AG08395 (cell line): ENCODE measurements around the gene NSL1.
"Not testable (repeated sequence)": the region's sequence is repeated elsewhere in the genome, so short reads cannot be mapped to it uniquely, and the experiment has no call there.

ENCODE experiments used
- DNase-seq: peaks from one replicate; pipeline ENCODE4 v3.0.0; 2012; ENCODE audit warnings: mixed read lengths, low spot score

NSL1 gene

GRCh38 chr1:212783976-212784375 lies 7.6 kb downstream of the NSL1 start:
- no peak for DNase-seq

- peak; percentile 22 for DNase-seq
These were observed 9.0 kb downstream of the NSL1 start for GRCh38 chr1:212782422-212783154.

DNA sequence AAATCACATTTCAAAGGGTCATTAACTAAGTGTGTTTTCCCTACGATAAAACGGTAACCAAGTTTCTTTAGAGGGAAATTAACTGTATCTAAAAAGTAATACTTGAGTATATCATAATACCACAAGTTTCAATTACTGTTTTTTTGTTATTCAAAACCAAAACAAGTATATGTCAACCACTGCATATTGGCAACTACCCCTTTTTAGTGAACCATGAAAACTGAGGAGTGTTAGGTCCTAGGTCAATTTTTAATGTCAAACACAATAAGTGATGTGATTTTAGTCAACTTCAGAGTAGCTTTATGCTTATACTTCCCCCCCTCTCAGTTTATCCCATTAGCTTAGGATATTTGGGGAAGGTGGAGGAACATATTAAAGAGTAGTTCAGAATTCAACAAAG lies 10.4 kb downstream of the NSL1 start:
- DNase-seq = no peak

- DNase-seq = no peak
These were observed 10.8 kb downstream of the NSL1 start for GRCh38 chr1:212780759-212781158.

DNA sequence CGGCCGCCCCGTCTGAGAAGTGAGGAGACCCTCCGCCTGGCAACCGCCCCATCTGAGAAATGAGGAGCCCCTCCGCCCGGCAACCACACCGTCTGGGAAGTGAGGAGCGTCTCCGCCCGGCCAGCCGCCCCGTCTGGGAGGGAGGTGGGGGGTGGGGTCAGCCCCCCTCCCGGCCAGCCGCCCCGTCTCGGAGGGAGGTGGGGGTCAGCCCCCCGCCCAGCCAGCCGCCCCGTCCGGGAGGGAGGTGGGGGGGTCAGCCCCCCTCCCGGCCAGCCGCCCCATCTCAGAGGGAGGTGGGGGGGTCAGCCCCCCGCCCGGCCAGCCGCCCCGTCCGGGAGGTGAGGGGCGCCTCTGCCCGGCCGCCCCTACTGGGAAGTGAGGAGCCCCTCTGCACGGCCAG lies 12.5 kb downstream of the NSL1 start:
- DNase-seq = not testable (repeated sequence)

GRCh38 chr1:212777151-212777550 lies 14.4 kb downstream of the NSL1 start:
- no peak for DNase-seq

DNA sequence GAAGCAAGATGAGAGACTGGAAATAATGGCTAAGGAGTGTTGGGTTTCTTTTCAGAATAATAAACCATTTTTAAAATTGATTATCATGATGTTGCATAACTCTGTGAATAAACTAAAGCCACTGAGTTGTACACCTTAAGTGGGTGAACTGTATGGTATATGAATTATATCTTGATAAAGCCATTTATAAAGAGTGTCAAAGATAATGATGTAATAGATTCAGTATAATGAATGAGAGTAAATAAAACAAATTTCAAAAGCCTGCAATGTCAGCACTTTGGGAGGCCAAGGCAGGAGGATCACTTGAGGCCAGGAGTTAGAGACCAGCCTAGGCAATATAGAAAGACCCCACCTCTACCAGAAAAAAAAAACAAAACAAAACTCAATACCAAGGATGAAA lies 16.3 kb downstream of the NSL1 start:
- no peak for DNase-seq

- DNase-seq = no peak
These were observed 17.0 kb downstream of the NSL1 start for GRCh38 chr1:212774584-212774983.

GRCh38 chr1:212773011-212773410 lies 18.6 kb downstream of the NSL1 start:
- no peak for DNase-seq

GRCh38 chr1:212771341-212771740 lies 20.2 kb downstream of the NSL1 start:
- no peak for DNase-seq

GRCh38 chr1:212769459-212770167 lies 22.0 kb downstream of the NSL1 start:
- DNase-seq = no peak

DNA sequence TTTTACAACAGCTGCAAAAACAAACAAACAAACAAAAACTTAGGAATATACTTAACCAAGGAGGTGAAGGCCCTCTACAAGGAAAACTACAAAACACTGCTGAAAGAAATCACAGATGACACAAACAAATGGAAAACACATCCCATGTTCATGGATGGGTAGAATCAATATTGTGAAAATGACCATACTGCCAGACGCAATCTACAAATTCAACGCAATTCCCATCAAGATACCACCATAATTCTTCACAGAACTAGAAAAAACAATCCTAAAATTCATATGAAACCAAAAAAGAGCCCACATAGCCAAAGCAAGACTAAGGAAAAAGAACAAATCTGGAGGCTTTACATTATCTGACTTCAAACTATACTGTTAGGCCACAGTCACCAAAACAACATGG lies 24.8 kb downstream of the NSL1 start:
- DNase-seq = not testable (repeated sequence)

DNA sequence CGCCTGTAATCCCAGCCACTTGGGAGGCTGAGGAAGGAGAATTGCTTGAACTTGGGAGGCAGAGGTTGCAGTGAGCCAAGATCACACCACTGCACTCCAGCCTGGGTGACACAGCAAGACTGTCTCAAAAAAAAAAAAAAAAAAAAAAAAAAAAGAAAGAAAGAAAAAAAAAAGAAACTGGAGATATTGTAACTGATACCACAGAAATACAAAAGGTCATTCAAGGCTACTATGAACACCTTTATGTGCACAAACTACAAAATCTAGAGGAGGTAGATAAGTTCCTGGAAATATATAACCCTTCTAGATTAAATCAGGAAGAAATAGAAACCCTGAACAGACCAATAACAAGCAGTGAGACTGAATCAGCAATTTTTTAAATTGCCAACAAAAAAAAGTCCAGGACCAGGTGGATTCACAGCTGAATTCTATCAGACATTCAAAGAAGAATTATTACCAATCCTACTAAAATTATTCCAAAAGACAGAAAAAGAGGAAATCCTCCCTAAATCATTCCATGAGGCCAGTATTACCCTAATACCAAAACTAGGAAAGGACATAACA lies 26.8 kb downstream of the NSL1 start:
- not testable (repeated sequence) for DNase-seq

- DNase-seq = no peak
These were observed 28.7 kb downstream of the NSL1 start for GRCh38 chr1:212762839-212763238.

DNA sequence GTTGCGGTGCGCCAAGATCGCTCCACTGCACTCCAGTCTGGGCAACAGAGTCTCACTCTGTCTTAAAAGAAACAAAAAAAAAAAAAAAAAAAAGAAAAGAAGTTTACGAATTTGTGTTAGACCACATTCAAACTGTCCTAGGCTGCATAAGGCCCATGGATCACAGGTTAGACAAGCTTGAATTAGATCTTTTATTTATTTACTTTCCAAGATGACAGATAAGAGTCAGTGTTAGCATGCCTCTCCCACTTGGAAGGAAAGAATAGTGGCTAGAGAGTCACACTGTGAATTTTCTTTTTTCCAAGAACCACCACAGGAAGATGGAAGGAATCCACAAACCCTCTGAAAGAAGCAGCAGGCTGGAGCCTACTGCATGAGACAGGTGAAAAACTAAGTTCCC lies 29.3 kb downstream of the NSL1 start:
- no peak for DNase-seq

DNA sequence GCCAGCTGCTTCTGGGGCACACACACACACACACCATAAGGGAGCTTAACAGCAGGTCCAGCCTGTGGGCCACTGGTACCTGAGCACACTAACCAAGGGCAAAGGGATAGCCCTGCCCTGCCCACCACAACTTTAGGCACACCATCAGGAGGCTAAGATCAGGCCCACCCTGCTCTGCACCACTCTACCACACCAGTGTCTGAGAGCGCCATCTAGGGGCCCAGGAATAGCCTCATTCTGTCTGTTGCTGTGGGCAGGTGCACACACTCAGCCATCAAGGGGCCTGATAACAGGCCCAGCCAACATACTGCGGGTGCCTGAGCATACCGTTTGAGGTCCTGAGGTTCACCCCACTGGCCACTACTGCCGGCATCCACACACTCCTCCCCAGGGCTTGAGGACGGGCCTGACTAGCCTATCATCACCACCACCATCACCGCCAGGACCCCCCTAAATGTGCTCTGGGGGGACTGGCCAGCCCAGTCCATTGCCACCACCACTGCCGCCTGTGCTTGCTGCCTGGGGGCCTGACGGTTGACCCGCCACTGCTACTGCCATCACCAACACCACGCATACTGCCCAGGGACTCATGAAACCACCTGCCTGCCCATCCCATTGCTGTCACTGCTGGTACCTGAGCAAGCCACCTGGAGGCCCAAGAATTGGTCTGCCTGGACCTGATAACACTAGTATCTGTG lies 31.3 kb downstream of the NSL1 start:
- no peak for DNase-seq

DNA sequence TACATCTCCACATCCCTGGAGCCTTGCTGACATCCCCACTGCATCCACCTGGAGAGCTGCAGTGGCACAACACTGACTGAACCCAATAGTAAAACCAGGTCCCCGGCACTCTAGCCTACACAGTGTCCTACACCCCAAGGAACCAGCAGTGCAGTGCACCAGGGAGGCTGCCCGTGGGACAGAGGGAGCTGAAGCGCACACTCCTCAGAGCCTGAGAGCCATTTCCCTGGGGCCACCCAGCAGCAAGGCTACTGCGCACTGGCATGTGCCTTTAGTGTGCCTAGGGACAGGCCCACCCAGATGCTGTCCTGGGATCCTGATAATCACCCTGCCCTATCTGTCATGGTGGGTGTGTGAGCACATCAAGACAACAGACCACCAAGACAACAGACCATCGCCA lies 31.9 kb downstream of the NSL1 start:
- DNase-seq = no peak

DNA sequence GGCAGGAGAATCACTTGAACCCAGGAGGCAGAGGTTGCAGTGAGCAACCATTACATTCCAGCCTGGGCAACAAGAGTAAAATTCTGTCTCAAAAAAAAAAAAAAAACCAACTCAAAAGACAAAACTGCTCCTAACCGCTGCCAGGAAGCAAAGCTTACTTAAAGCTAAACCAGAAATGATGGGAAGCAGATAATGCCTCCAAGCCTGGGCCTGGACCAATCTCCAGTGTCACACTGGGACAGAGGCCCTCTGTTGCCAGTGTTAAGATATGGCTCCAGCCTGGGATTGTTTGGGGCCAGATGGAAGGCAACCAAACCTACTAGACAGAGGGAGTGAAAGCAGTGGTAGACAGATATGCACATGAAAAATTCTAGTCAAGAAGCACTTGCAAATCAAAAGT lies 36.9 kb downstream of the NSL1 start:
- no peak for DNase-seq

DNA sequence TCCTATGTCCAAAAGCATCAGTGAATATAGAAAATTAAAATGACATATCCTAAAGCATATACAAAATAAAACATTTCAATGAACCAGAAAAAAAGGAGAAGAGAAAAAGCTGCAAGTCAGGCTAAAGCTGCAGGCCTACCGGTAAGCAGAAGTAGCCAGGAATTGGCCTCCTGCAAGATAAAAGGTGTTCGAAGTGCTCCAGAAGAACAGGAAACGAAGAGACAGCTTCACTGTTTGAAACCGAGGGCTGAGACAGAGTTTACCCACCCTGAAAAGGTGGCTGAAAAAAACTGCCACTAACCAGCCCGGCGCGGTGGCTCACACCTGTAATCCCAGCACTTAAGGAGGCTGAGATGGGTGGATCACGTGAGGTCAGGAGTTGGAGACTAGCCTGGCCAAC lies 37.4 kb downstream of the NSL1 start:
- no peak for DNase-seq

- DNase-seq = no peak
These were observed 37.8 kb downstream of the NSL1 start for GRCh38 chr1:212753749-212754148.

DNA sequence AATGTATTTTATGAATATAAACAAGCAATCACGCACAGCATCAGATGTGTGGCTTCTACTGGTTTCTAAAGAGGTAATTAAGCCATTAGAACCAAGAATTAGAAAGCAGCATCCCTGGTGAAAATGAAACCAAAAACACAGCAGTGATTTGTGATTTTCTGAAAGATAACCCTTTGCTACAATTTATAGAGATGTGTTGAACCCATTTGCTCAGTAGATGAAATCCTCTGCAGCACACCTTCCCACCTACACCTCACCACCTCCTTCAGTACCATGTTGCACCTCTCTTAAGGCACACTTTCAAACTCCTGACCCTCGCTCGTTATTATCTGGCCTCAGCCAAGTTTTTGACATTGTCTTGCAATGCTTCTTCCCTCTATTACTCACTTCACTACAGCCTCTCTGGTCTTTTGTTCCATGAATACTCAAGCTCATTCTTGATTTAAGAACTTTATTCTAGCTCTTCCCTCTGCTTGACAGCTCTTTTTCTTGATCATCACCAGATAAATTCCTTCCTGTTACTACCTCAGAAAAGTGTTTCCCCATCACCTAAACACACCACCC lies 38.6 kb downstream of the NSL1 start:
- no peak for DNase-seq

- DNase-seq = peak; percentile 26
These were observed 39.2 kb downstream of the NSL1 start for GRCh38 chr1:212752252-212752933.
